ENCODE measurements around the gene ODAD3.
A peak's percentile ranks its signal among the peaks of the same experiment; 100 is the strongest.

The ODAD3 gene

GRCh38 chr19:11374433-11375142 is 60.3 kb downstream of the ODAD3 start, which contains the start of gene SWSAP1:
Gene SWSAP1 (plus strand): TSS chr19:11374666. CDS start chr19:11374681, 15 bp downstream.
- H3K27me3 Mint-ChIP-seq, result no peaks in the 10 kb centered on the region
- H3K4me1 Mint-ChIP-seq (ENCODE audit: low read depth), result peaks cover 29% of the 10 kb centered on the region
- peaks cover 37% of the 10 kb centered on the region for H3K36me3 Mint-ChIP-seq (ENCODE audit: low read depth)
- H3K4me3 Mint-ChIP-seq, result no peak within 1 kb of the TSS
- H3K9me3 Mint-ChIP-seq, result no peaks in the 10 kb centered on the region
- H3K27ac Mint-ChIP-seq, result no peak within 1 kb of the TSS
- intact Hi-C loops (cut with micrococcal nuclease), result loop anchor here (1.0 to 2.0 kb wide), 3 partner anchors 28 to 82 kb away; partner anchors contain the start of genes CCDC159, ODAD3, PRKCSH and TMEM205

- Mint-ChIP-seq H3K4me3 (no peak overlapping the region), H3K27ac (no peak overlapping the region), H3K9me3 (no peaks in the 10 kb centered on the region), H3K4me1 (ENCODE audit: low read depth) (peaks cover 29% of the 10 kb centered on the region), H3K36me3 (ENCODE audit: low read depth) (peaks cover 42% of the 10 kb centered on the region), H3K27me3 (no peaks in the 10 kb centered on the region)
- intact Hi-C loops (cut with micrococcal nuclease), result loop anchor here (1.0 to 2.0 kb wide), 2 partner anchors 28 to 81 kb away; partner anchors contain the start of genes CCDC159 and TMEM205
Measured at GRCh38 chr19:11373885-11374432, 61.0 kb downstream of the ODAD3 start.

- peaks cover 25% of the 10 kb centered on the region for H3K4me1 Mint-ChIP-seq (ENCODE audit: low read depth)
- peaks cover 42% of the 10 kb centered on the region for H3K36me3 Mint-ChIP-seq (ENCODE audit: low read depth)
- no peaks in the 10 kb centered on the region for H3K9me3 Mint-ChIP-seq
- H3K27me3 Mint-ChIP-seq, result no peaks in the 10 kb centered on the region
- H3K27ac Mint-ChIP-seq, result no peak overlapping the region
- intact Hi-C loops (cut with micrococcal nuclease), result no loop called here
- peak overlapping the region; percentile 7 for H3K4me3 Mint-ChIP-seq
Measured at GRCh38 chr19:11373166-11373884, 61.6 kb downstream of the ODAD3 start.

- H3K4me3 Mint-ChIP-seq, result no peak overlapping the region
- H3K27me3 Mint-ChIP-seq, result no peaks in the 10 kb centered on the region
- no peak overlapping the region for H3K27ac Mint-ChIP-seq
- H3K4me1 Mint-ChIP-seq (ENCODE audit: low read depth), result peaks cover 3% of the 10 kb centered on the region
- H3K36me3 Mint-ChIP-seq (ENCODE audit: low read depth), result peaks cover 49% of the 10 kb centered on the region
- intact Hi-C loops (cut with micrococcal nuclease), result no loop called here
- H3K9me3 Mint-ChIP-seq, result no peaks in the 10 kb centered on the region
Measured at GRCh38 chr19:11370744-11371143, 64.2 kb downstream of the ODAD3 start.

Data from dendritic cell treated with granulocyte-macrophage colony-stimulating factor and Interleukin-4, amounts not matched to agents 40 ng/mL and 50 ng/mL, for 4 days (primary cell).